SK-N-MC (cell line): Measurements from ENCODE around the gene APP.

Experiments
- EZH2 ChIP-seq: fragments of 200-600 bp; sonication (generic); IDR thresholded peaks from one replicate; pipeline ENCODE4 v1.6.1; 2017; ENCODE audit warnings: antibody characterized with exemption
- FOXP2 ChIP-seq: optimal IDR thresholded peaks from 2 replicates; pipeline ENCODE3; 2011; ENCODE audit warnings: mild to moderate bottlenecking, moderate library complexity; ENCODE audit not compliant: insufficient read depth; ENCODE audit errors: extremely low read length, control extremely low read depth
- POLR2AphosphoS5 ChIP-seq: IDR thresholded peaks from 2 replicates; pipeline ENCODE4 v1.6.1; 2012; ENCODE audit warnings: mild to moderate bottlenecking, low read depth, low read length, borderline replicate concordance

DNA sequence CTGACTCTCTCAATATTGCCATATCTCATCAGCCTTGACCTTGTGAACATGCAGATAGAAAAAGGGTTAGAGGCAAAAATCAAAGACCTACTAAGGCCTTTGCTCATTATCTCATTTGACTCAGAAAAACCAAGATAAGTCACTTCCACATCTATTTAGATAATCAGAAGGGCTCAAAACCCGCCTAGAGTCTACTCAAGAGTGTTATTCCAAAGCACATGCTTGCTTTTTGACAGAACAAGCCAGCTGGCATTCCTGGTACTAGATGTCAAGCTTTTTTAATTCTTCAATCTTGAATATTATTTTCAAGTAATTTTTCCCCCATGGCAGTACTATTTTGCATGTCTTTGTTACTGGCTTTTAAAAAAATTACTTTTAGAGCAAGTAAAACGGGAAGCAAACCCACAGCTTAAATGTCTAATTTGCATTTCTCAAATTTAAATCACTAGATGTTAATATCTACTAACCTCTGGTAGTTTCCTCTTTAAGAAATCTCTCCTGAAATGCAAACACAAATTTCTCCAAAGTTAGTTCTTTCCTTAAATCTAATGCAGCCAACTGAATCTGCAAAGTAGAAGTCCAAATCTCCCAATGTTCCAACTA is 51.5 kb downstream of the APP start:
- TF ChIP-seq POLR2AphosphoS5 (no peak), EZH2 (no peak), FOXP2 (no peak)
